ENCODE data around the gene VIM.
"Not testable (repeated sequence)": the region's sequence is repeated elsewhere in the genome, so short reads cannot be mapped to it uniquely, and the experiment has no call there.

The VIM gene

GRCh38 chr10:17232276-17232960 is 4.4 kb downstream of the VIM start:
- DNase-seq (ENCODE audit: low spot score), result no peak

- DNase-seq (ENCODE audit: low spot score), result no peak
Observed at GRCh38 chr10:17233286-17233991, 5.4 kb downstream of the VIM start.

GRCh38 chr10:17234431-17234945 is 6.4 kb downstream of the VIM start:
- DNase-seq (ENCODE audit: low spot score), result no peak

- DNase-seq (ENCODE audit: low spot score), result no peak
Observed at GRCh38 chr10:17235136-17235535, 7.1 kb downstream of the VIM start.

GRCh38 chr10:17236468-17237148 is 8.6 kb downstream of the VIM start:
- DNase-seq (ENCODE audit: low spot score), result no peak

GRCh38 chr10:17237149-17237527 is 9.1 kb downstream of the VIM start:
- no peak for DNase-seq (ENCODE audit: low spot score)

GRCh38 chr10:17237915-17238444 is 9.9 kb downstream of the VIM start:
- no peak for DNase-seq (ENCODE audit: low spot score)

GRCh38 chr10:17238445-17239291 is 10.6 kb downstream of the VIM start:
- DNase-seq (ENCODE audit: low spot score), result no peak

GRCh38 chr10:17239345-17240085 is 11.5 kb downstream of the VIM start:
- DNase-seq (ENCODE audit: low spot score), result no peak

- DNase-seq (ENCODE audit: low spot score), result no peak
Observed at GRCh38 chr10:17240096-17240495, 12.1 kb downstream of the VIM start.

GRCh38 chr10:17240616-17241015 is 12.6 kb downstream of the VIM start:
- DNase-seq (ENCODE audit: low spot score), result no peak

- no peak for DNase-seq (ENCODE audit: low spot score)
Observed at GRCh38 chr10:17241611-17242333, 13.7 kb downstream of the VIM start.

- no peak for DNase-seq (ENCODE audit: low spot score)
Observed at GRCh38 chr10:17244700-17245365, 16.8 kb downstream of the VIM start.

GRCh38 chr10:17247210-17247609 is 19.2 kb downstream of the VIM start:
- no peak for DNase-seq (ENCODE audit: low spot score)

- no peak for DNase-seq (ENCODE audit: low spot score)
Observed at GRCh38 chr10:17248964-17249363, 20.9 kb downstream of the VIM start.

- DNase-seq (ENCODE audit: low spot score), result peak; percentile 20
Observed at GRCh38 chr10:17249820-17250219, 21.8 kb downstream of the VIM start.

GRCh38 chr10:17250736-17251135 is 22.7 kb downstream of the VIM start:
- DNase-seq (ENCODE audit: low spot score), result no peak

- DNase-seq (ENCODE audit: low spot score), result not testable (repeated sequence)
Observed at GRCh38 chr10:17254543-17255050, 26.6 kb downstream of the VIM start.

- DNase-seq (ENCODE audit: low spot score), result no peak
Observed at GRCh38 chr10:17255512-17255911, 27.5 kb downstream of the VIM start.

GRCh38 chr10:17256051-17256450 is 28.0 kb downstream of the VIM start:
- no peak for DNase-seq (ENCODE audit: low spot score)
